LNCAP (cell line): ENCODE data around the gene MIEN1.

Source experiments
- CTCF ChIP-seq: fragments of 450-650 bp; IDR thresholded peaks from 2 replicates; pipeline ENCODE4 v1.5.1; 2017; ENCODE audit warnings: mild to moderate bottlenecking

The MIEN1 gene

GRCh38 chr17:39753514-39754160 is 23.3 kb upstream of the MIEN1 start:
- TF ChIP-seq CTCF = no peak

- no peak for TF ChIP-seq CTCF
These were observed 22.0 kb upstream of the MIEN1 start for GRCh38 chr17:39752241-39752881.

- no peak for TF ChIP-seq CTCF
These were observed 21.3 kb upstream of the MIEN1 start for GRCh38 chr17:39751637-39752036.

- TF ChIP-seq CTCF = no peak
These were observed 20.7 kb upstream of the MIEN1 start for GRCh38 chr17:39751016-39751543.

- TF ChIP-seq CTCF = no peak
These were observed 20.0 kb upstream of the MIEN1 start for GRCh38 chr17:39750131-39751015.

- TF ChIP-seq CTCF = no peak
These were observed 17.4 kb upstream of the MIEN1 start for GRCh38 chr17:39747745-39748144.

GRCh38 chr17:39746145-39746461 is 15.8 kb upstream of the MIEN1 start:
- TF ChIP-seq CTCF = no peak
